ENCODE data around the gene UBALD1. TPM values are rescaled to one million over a fixed set of nuclear protein-coding genes. Genes with fewer than 3 reads are reported as not detected.

The UBALD1 gene
- total and polyA plus RNA-seq, 2 donors (not counting 3 experiments of a cell fraction or from before 2014, with no cell fraction given), result 24.8 to 41.6 TPM

DNA sequence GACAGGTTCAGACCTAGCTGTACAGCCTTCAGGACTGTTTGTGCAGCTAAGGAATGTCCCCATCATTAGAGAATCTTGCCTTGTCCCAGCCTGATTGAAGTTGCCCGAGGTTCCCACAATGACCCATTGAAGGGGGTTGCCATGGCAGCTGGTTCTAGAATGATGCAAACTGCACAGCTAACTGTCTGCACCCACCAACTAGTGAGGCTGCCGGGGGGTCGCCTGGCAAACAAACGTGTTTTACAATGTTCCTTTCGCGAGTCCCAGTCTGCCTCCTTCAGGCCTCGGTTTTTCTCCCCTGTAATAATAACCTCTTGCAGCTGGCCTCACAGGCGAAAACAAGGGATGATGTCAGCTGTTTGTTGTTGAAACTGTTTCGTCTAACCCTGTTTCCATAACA, 53.1 kb downstream of the UBALD1 start:
- no peaks in the 10 kb centered on the region for H4K20me1 ChIP-seq (replicated peaks; ENCODE audit: control insufficient read depth, extremely low read depth, insufficient read depth, low read length)

More for the DNA sequence above, 53.1 kb downstream of the UBALD1 start:
- H3K4me2 ChIP-seq (ENCODE audit: insufficient read depth, low read length), result no peak overlapping the region
- H3K9me3 ChIP-seq (replicated peaks; ENCODE audit: control insufficient read depth, insufficient read depth, low read length), result no peaks in the 10 kb centered on the region
- DNase-seq (ENCODE audit: low read depth, low spot score), result no peak
- TF ChIP-seq, protein P1, sequence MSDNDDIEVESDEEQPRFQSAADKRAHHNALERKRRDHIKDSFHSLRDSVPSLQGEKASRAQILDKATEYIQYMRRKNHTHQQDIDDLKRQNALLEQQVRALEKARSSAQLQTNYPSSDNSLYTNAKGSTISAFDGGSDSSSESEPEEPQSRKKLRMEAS (IDR thresholded peaks at IDR 0.05; ENCODE audit: insufficient read depth, insufficient read length), result no peak
- no peak for TF ChIP-seq POLR2A (IDR thresholded peaks at IDR 0.05; ENCODE audit: low read depth, low read length)
- no peak for TF ChIP-seq MYC (IDR thresholded peaks at IDR 0.05; ENCODE audit: low read depth, low read length)
- TF ChIP-seq JUN (IDR thresholded peaks at IDR 0.05; ENCODE audit: borderline replicate concordance, insufficient read depth, insufficient read length, low read depth), result no peak
- no peak for TF ChIP-seq POLR2AphosphoS5 (IDR thresholded peaks at IDR 0.05; ENCODE audit: insufficient read depth, low read depth, low read length)
- no peak for TF ChIP-seq FOS (IDR thresholded peaks at IDR 0.05; ENCODE audit: borderline replicate concordance, insufficient read depth, low read length)
- no peak for TF ChIP-seq EZH2 (IDR thresholded peaks at IDR 0.05; ENCODE audit: borderline replicate concordance, low read depth, low read length, severe bottlenecking)
- TF ChIP-seq GATA2 (IDR thresholded peaks at IDR 0.05; ENCODE audit: insufficient read depth, insufficient read length, low read depth, low read length), result no peak
- H3K27ac ChIP-seq (ENCODE audit: insufficient read depth, low read depth, low read length), result no peak overlapping the region
- dilution Hi-C loops (cut with MboI; ENCODE audit: extremely low pct_ligation_motif_present, low sequenced_read_pairs) (no loop called here), intact Hi-C loops (cut with micrococcal nuclease) (no loop called here)
- peaks cover 0 to 7% of the 10 kb centered on the region in 2 experiments for H3K27me3 ChIP-seq (ENCODE audit: control insufficient read depth in 2 of 2, insufficient read depth in 2 of 2, low read length in 2 of 2)
- FAIRE-seq, result no peak
- no peaks in the 10 kb centered on the region for H3K79me2 ChIP-seq (ENCODE audit: control insufficient read depth, insufficient read depth, low read length)
- BruUV-seq (replicated peaks), result no TSS peak
- POLR2A ChIA-PET, result no interaction called here
- H3K4me1 ChIP-seq (ENCODE audit: control insufficient read depth, extremely low read depth, insufficient read depth, low read length), result no peaks in the 10 kb centered on the region
- H3K9ac ChIP-seq (replicated peaks; ENCODE audit: extremely low read depth, insufficient read depth, low read length), result no peak overlapping the region
- no peak overlapping the region for H2AFZ ChIP-seq (ENCODE audit: low read depth, low read length)
- H3K4me3 ChIP-seq (replicated peaks in 1 of 3; ENCODE audit: insufficient read depth in 1 of 3, low read depth in 1 of 3, low read length in 3 of 3), result no peak overlapping the region
- no peaks in the 10 kb centered on the region for H3K9me1 ChIP-seq (replicated peaks; ENCODE audit: control insufficient read depth, extremely low read depth, insufficient read depth, low read length)
- no peaks in the 10 kb centered on the region for H3K36me3 ChIP-seq (ENCODE audit: control insufficient read depth in 2 of 2, extremely low read depth in 1 of 2, insufficient read depth in 2 of 2, low read length in 2 of 2)
- CTCF ChIA-PET, result interaction anchor here (1.3 to 3.6 kb wide), 3 partner anchors 11 to 24 kb away, joined by 7 to 25 read pairs (median 10); no protein-coding TSS in a partner anchor

Small RNAs within 50 kb of the gene (small RNA-seq; reads per million reads assigned to genes)
- not detected for gene RN7SL850P (ENCODE audit: insufficient read depth, insufficient read length, low read depth, low replicate concordance)

Other genes starting within 250 kb of the UBALD1 start
- gene VASN, start 243.0 kb downstream of the UBALD1 start, total RNA-seq, result 0.14 and 0.42 TPM in 2 replicates
- 0.41 and 0.57 TPM in 2 replicates for gene VASN, start 243.0 kb downstream of the UBALD1 start, polyA plus RNA-seq
- 70.4 and 72.3 TPM in 2 replicates for gene CORO7, start 198.3 kb downstream of the UBALD1 start, total RNA-seq
- 42.5 and 57.1 TPM in 2 replicates for gene CORO7, start 198.3 kb downstream of the UBALD1 start, polyA plus RNA-seq
- gene DNAJA3, start 189.0 kb downstream of the UBALD1 start, total RNA-seq, result 40.6 and 45.4 TPM in 2 replicates
- 29.0 and 33.4 TPM in 2 replicates for gene DNAJA3, start 189.0 kb downstream of the UBALD1 start, polyA plus RNA-seq
- 38.4 and 48.0 TPM in 2 replicates for gene NMRAL1, start 140.3 kb downstream of the UBALD1 start, total RNA-seq
- gene NMRAL1, start 140.3 kb downstream of the UBALD1 start, polyA plus RNA-seq, result 84.4 and 101 TPM in 2 replicates
- gene HMOX2, start 138.5 kb downstream of the UBALD1 start, total RNA-seq, result 80.7 and 92.6 TPM in 2 replicates
- 86.3 and 91.0 TPM in 2 replicates for gene HMOX2, start 138.5 kb downstream of the UBALD1 start, polyA plus RNA-seq
- 22.4 and 33.9 TPM in 2 replicates for gene CDIP1, start 76.1 kb downstream of the UBALD1 start, total RNA-seq
- gene CDIP1, start 76.1 kb downstream of the UBALD1 start, polyA plus RNA-seq, result 37.4 and 47.6 TPM in 2 replicates
- not detected in 2 replicates for gene C16orf96, start 58.5 kb downstream of the UBALD1 start, total RNA-seq
- gene C16orf96, start 58.5 kb downstream of the UBALD1 start, polyA plus RNA-seq, result not detected in 2 replicates
- 73.0 and 80.9 TPM in 2 replicates for gene MGRN1, start 9.9 kb upstream of the UBALD1 start, total RNA-seq
- 15.6 and 15.8 TPM in 2 replicates for gene MGRN1, start 9.9 kb upstream of the UBALD1 start, polyA plus RNA-seq
- gene NUDT16L1, start 78.7 kb upstream of the UBALD1 start, total RNA-seq, result 22.8 and 24.7 TPM in 2 replicates
- 53.1 and 65.3 TPM in 2 replicates for gene NUDT16L1, start 78.7 kb upstream of the UBALD1 start, polyA plus RNA-seq
- 22.5 and 24.0 TPM in 2 replicates for gene ANKS3, start 119.4 kb upstream of the UBALD1 start, total RNA-seq
- 13.9 and 14.2 TPM in 2 replicates for gene ANKS3, start 119.4 kb upstream of the UBALD1 start, polyA plus RNA-seq
- 1.0 TPM in 1 of 2 replicates, not detected in the other for gene DNAAF8, start 119.6 kb upstream of the UBALD1 start, total RNA-seq
- 0.49 and 0.58 TPM in 2 replicates for gene DNAAF8, start 119.6 kb upstream of the UBALD1 start, polyA plus RNA-seq
- gene ZNF500, start 152.3 kb upstream of the UBALD1 start, total RNA-seq, result 12.2 and 13.5 TPM in 2 replicates
- 8.6 and 12.8 TPM in 2 replicates for gene ZNF500, start 152.3 kb upstream of the UBALD1 start, polyA plus RNA-seq
- not detected in 2 replicates for gene SEPTIN12, start 173.5 kb upstream of the UBALD1 start, total RNA-seq
- not detected in 2 replicates for gene SEPTIN12, start 173.5 kb upstream of the UBALD1 start, polyA plus RNA-seq
- not detected in 2 replicates for gene SMIM22, start 180.5 kb upstream of the UBALD1 start, total RNA-seq
- not detected in 2 replicates for gene SMIM22, start 180.5 kb upstream of the UBALD1 start, polyA plus RNA-seq
- 12.0 and 14.7 TPM in 2 replicates for gene ROGDI, start 187.7 kb upstream of the UBALD1 start, total RNA-seq
- 36.9 TPM in 2 replicates for gene ROGDI, start 187.7 kb upstream of the UBALD1 start, polyA plus RNA-seq
- 107 TPM in 2 replicates for gene GLYR1, start 232.4 kb upstream of the UBALD1 start, total RNA-seq
- 44.0 and 47.9 TPM in 2 replicates for gene GLYR1, start 232.4 kb upstream of the UBALD1 start, polyA plus RNA-seq
- gene UBN1, start 232.6 kb upstream of the UBALD1 start, total RNA-seq, result 44.8 and 45.3 TPM in 2 replicates
- gene UBN1, start 232.6 kb upstream of the UBALD1 start, polyA plus RNA-seq, result 23.9 and 26.0 TPM in 2 replicates